ENCODE measurements around the gene RABL6.
A peak's percentile ranks its signal among the peaks of the same experiment; 100 is the strongest.
"Not testable (repeated sequence)": the region's sequence is repeated elsewhere in the genome, so short reads cannot be mapped to it uniquely, and the experiment has no call there.

The RABL6 gene

GRCh38 chr9:136807281-136808074, at the start of gene RABL6:
Gene RABL6 (plus strand): TSS chr9:136807948. CDS start chr9:136808197, 249 bp downstream.
- DNase-seq (ENCODE audit: low read depth in 4 of 4, low spot score in 1 of 4): peak; percentile 49 to 71 (median 66)

DNA sequence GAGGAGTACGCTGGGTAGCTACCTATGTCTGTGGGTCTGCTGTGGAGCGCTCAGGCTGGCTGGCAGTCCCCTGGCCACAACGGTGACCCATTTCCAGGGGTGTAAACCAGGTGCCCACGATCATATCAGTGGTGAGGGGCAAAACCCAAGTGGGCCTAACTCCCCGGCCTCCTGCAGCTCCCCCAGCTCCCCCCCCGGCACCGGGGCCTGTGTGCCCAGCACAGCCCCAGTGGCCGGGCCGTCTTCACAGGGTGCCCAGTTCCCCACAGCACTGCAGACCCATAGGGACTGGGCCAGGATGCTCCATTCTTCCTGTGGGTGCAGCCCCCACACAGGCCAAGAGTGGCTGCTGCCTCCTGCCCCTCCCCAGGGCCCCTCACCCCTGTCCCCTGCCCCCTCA, 48.7 kb upstream of the RABL6 start:
- DNase-seq (ENCODE audit: low read depth in 4 of 4, low spot score in 1 of 4): no peak

GRCh38 chr9:136759436-136760325, 48.1 kb upstream of the RABL6 start:
- no peak for DNase-seq (ENCODE audit: low read depth in 4 of 4, low spot score in 1 of 4)

DNA sequence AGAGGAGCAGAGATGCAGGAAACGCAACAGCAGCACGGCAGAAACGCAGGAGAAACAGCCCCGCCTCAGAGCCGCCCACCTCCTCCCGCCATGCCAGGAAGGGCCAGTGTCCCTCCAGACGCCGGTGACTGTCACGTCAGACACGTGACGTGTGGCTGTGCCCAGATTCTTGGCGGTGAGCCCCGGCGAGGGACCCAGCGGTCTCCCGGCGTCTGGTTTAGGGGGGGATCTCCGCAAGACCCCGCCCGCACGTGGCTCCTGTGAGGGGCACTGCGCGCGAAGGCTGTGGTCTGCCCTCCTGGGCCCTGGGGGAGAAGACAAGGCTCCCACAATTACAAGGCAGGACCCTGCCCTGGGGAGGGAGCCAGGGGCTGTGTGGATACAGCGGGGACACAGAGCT, 47.3 kb upstream of the RABL6 start:
- no peak for DNase-seq (ENCODE audit: low read depth in 4 of 4, low spot score in 1 of 4)

DNA sequence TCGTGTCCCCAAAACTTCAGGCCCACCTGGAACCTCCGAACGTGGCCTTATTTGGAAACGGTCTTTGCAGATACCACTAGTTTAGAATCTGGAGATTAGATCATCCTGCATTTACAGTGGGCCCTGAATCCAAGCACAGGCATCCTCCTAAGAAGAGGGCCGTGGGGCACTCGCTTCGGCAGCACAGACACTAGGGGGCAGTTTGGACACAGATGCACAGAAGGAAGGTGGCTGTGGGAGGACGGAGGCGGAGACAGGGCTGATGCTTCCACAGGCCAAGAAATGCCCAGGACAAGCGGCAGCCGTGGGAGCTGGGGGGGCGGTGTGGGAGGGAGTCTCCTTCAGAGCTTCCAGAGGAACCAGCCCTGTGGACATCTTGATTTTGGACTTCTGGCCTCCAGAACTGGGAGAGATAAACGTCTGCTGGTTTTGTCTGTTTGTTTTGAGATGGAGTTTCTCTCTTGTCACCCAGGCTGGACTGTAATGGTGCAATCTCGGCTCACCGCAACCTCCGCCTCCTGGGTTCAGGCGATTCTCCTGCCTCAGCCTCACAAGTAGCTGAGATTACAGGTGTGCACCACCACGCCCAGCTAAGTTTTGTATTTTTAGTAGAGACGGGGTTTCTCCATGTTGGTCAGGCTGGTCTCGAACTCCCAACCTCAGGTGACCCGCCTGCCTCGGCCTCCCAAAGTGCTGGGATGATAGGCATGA, 46.8 kb upstream of the RABL6 start:
- DNase-seq (ENCODE audit: low read depth in 4 of 4, low spot score in 1 of 4): peak in 1 of 4 experiments; percentile 31

- no peak for DNase-seq (ENCODE audit: low read depth in 4 of 4, low spot score in 1 of 4)
These were observed 46.2 kb upstream of the RABL6 start for GRCh38 chr9:136761545-136761981.

GRCh38 chr9:136762221-136762691, 45.5 kb upstream of the RABL6 start:
- no peak for DNase-seq (ENCODE audit: low read depth in 4 of 4, low spot score in 1 of 4)

- peak in 2 of 4 experiments; percentile 44 to 57 for DNase-seq (ENCODE audit: low read depth in 4 of 4, low spot score in 1 of 4)
These were observed 44.7 kb upstream of the RABL6 start for GRCh38 chr9:136762915-136763648.

DNA sequence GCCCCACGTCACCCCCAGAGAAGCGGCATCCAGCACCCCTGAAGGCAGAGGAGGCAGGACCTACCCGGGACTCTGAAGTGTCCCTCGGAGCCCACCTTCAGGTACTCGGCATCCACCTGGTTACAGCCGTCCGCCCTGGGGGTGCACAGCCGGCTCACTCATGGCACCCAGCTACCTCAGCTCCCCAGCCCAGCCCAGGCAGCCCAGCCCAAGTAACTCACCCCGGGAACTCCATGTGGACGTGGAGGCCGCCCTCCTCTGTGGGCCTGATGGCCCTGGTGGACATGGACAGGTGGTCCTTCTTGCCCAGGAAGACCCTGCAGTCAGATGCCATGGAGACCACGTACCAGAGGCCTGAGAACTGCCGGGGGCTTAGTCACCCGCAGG, 44.1 kb upstream of the RABL6 start:
- no peak for DNase-seq (ENCODE audit: low read depth in 4 of 4, low spot score in 1 of 4)

DNA sequence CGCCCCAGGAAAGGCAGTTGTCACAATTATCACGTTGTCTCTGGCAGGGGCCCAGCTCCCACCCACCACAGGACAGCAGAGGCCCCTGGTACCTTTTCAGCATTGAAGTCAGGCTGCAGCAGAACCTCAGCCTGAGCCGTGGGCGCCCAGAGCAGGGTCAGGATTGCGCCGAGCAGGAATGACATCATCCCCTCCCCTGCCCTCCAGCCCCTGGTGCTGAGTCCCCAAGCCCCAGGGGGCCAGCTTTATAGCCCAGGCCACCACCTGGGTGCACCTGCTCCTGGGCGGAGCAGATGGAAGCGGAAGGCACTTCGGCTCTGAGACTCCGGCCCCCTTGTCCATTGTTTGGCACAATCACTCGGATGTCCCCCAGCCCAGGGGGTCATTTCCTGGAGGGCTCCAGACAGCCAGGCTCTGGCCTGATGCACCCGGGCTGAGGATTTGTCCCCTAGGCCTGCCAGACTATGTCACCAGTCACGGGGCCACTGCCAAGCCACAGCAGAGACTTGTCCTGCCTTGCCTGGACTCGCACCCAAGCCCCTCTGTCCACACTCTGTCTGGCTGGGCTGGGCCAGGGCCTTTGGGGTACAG, 43.4 kb upstream of the RABL6 start, which contains the start of gene LCN15:
Gene LCN15, minus strand, starts transcription at position 218 of the 591 bp plus-strand sequence. Its CDS starts 30 bp downstream, at position 188.
- no peak for DNase-seq (ENCODE audit: low read depth in 4 of 4, low spot score in 1 of 4)

GRCh38 chr9:136765041-136765440, 42.7 kb upstream of the RABL6 start:
- no peak for DNase-seq (ENCODE audit: low read depth in 4 of 4, low spot score in 1 of 4)

DNA sequence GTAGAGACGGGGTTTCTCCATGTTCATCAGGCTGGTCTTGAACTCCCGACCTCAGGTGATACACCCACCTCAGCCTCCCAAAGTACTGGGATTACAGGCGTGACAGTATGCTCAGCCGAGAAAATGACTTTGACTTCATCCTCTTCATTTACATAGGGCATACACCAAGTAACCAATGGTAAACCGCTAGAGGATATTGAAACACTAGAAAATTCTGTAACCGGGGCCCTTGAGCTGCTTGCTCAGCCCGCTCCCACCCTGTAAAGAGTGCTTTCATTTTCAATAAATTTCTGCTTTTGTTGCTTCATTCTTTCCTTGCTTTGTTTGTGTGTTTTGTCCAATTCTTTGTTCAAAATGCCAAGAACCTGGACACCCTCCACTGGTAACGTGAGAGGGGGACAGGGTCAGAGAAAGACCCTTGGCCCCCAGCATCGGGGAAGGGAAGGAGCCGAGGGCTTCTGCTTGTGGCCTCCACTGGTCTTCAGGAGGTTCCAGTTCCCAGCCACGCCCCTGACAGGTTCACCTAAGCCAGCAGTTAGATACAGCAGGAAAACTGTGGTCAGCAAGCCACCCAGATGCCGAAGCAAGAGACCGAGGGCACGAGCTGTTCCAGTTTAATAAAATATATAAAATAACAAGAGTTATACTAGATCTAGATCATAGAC, 41.9 kb upstream of the RABL6 start:
- not testable (repeated sequence) for DNase-seq (ENCODE audit: low read depth in 4 of 4, low spot score in 1 of 4)

DNA sequence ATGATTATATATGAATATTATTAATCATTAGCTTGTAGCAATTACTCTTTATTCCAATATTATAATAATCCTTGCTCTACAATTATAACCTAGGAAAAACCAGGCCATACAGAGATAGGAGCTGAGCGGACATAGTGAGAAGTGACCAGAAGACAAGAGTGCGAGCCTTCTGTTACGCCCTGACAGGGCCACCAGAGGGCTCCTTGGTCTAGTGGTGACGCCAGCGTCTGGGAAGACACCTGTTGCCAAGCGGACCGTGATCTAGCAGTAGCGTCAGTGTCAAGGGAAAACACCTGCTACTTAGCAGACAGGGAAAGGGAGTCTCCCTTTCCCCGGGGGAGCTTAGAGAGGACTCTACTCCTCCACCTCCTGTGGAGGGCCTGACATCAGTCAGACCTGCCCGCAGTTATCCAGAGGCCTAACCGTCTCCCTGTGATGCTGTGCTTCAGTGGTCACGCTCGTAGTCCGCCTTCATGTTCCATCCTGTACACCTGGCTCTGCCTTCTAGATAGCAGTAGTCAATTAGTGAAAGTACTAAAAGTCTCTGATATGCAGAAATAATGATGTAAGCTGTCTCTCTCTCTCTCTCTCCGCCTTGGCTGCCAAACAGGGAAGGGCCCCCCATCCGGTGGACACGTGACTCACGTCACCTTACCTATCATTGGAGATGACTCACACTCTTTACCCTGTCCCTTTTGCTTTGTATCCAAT, 41.2 kb upstream of the RABL6 start:
- peak in 1 of 4 experiments; percentile 46 for DNase-seq (ENCODE audit: low read depth in 4 of 4, low spot score in 1 of 4)

- peak in 3 of 4 experiments; percentile 33 to 53 (median 50) for DNase-seq (ENCODE audit: low read depth in 4 of 4, low spot score in 1 of 4)
These were observed 38.0 kb upstream of the RABL6 start for GRCh38 chr9:136769710-136770191.

DNA sequence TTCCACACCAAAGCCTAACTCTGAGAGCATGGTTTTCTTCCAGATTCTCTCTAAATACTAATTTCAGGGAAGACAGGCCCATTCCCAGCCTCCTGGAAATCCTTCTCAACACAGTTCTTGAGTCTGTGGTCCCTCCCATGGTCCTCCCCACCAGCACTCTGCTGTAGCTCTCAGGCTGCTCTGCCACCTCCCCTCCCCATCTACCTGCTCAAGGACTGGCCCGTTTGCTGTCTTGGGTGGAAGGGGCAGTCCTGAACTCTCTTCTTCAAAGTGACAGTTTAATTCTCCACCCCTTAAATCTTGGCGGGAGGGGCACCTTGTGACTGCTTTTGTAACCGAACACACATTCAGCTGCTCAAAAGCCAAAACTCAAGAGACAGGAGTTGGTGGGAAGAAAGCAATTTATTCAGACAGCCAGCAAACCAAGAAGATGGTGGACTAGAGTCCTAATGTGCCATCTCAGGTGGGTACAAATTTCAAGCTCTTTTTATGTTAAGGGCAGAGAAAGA, 35.8 kb upstream of the RABL6 start:
- DNase-seq (ENCODE audit: low read depth in 4 of 4, low spot score in 1 of 4): no peak

DNA sequence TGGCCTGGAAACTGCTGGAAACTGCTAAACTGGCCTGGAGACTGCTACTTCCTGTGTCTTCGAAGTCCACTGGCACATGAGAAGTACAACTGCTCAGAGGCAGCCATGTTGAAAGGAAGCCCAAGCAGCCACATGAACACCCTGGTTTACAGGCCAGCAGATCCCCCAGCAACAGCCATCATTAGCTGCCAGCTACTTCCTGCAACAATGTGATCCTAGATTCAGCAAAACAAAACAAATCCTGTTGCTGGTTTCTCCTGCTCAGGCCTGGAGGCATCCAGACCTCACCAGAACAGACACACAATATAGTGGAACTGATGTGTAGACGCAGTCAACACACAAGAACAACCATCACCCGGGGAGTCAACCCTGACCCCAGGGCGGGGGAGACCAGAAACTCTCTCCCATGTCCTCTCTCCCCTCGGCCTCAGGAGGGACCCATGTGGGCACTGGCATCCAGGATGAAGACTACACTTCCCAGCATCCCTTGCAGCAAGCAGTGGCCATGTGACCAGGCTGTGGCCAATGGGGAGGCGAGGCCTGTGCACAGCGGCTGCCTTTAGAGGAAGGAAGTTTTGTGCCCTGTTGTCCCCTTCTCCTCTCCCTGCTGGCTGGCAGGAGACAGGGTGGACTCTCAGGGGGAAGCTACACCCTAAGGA, 34.2 kb upstream of the RABL6 start:
- no peak for DNase-seq (ENCODE audit: low read depth in 4 of 4, low spot score in 1 of 4)

DNA sequence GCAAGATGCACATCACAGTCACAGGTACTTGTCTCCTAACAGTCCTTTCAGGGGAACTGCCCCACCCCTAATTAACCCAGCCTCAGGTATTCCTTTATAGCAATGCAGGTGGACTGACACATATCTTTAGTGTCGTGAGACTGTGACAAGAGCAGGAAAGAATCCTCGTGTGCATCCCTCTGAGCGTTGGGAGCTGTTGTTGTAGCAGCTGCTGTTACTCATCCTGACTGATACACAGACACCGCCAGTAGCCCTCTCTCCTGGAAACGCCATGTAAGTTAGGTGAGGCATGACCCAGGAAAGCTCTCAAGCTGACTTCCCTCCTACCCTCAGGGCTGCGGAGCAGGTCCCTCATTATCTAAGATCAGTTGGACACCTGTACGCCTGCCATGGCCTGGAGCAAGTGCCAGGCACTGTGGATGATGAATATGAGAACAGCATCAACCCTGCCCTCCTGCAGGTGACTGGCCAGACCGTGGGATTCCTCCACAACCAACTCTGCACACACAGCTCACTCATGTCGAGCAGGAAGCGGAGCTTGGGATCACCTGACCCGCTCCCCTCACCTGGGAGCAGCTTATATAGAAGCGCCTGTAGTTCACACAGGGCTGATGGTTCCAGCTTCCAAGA, 33.2 kb upstream of the RABL6 start:
- no peak for DNase-seq (ENCODE audit: low read depth in 4 of 4, low spot score in 1 of 4)
